ENCODE measurements around the gene SLCO3A1. TPM values are rescaled to one million over a fixed set of nuclear protein-coding genes. Genes with fewer than 3 reads are reported as not detected.

Gene SLCO3A1
- total RNA-seq, 2 experiments from 2014 or later = 29.5 to 30.4 TPM

DNA sequence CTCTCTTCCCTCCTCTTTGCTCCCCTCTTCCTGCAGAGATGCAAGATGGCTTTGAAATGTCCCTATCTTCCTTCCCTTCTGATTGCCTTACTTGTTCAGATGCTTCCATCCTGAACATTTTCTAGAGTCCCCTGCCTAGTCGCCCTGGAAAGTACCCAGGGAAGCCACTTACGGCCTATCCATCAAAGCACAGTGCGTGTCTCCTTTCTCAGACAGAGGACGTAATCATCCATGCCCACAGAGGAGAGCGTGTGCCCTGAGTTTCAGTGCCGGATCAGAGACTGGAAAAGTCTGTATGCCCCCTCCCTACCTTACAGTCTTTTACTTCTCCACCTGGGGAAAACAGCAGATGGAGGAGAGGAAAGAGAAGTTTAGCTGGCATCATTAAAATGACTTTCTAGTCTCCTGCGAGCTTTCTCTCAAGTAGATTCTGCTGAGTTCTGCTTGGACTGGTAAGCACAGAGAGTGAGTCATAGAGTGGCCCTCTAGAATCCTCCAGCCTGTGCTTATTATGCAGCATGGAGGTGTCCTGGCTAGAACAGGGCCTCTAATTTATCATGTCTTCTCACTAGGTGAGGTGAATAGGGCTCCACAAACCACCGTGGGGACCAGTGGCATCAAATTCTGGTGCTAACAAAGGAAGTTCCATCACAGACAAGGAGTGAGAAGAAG lies 114.6 kb downstream of the SLCO3A1 start:
- Mint-ChIP-seq H3K4me1 (ENCODE audit: low read depth) (peaks cover 42% of the 10 kb centered on the region), H3K4me3 (no peak overlapping the region), H3K36me3 (ENCODE audit: low read depth) (no peaks in the 10 kb centered on the region), H3K9me3 (no peaks in the 10 kb centered on the region), H3K27ac (no peak overlapping the region), H3K27me3 (no peaks in the 10 kb centered on the region)
- Histone ChIP-seq H3K27ac (ENCODE audit: low read depth in 1 of 2, low read length in 2 of 2) (no peak overlapping the region), H3K36me3 (ENCODE audit: insufficient read depth, low read length) (no peaks in the 10 kb centered on the region), H3K4me1 (ENCODE audit: insufficient read depth, low read length) (peaks cover 14% of the 10 kb centered on the region), H3K27me3 (ENCODE audit: control insufficient read depth in 1 of 2, insufficient read depth in 2 of 2, low read length in 2 of 2) (no peaks in the 10 kb centered on the region), H3K4me3 (ENCODE audit: low read length) (no peak overlapping the region), H3K9me3 (ENCODE audit: control insufficient read depth in 1 of 2, insufficient read depth in 1 of 2, low read length in 2 of 2) (no peaks in the 10 kb centered on the region)
- CTCF ChIA-PET = no interaction called here
- TF ChIP-seq, protein P1, sequence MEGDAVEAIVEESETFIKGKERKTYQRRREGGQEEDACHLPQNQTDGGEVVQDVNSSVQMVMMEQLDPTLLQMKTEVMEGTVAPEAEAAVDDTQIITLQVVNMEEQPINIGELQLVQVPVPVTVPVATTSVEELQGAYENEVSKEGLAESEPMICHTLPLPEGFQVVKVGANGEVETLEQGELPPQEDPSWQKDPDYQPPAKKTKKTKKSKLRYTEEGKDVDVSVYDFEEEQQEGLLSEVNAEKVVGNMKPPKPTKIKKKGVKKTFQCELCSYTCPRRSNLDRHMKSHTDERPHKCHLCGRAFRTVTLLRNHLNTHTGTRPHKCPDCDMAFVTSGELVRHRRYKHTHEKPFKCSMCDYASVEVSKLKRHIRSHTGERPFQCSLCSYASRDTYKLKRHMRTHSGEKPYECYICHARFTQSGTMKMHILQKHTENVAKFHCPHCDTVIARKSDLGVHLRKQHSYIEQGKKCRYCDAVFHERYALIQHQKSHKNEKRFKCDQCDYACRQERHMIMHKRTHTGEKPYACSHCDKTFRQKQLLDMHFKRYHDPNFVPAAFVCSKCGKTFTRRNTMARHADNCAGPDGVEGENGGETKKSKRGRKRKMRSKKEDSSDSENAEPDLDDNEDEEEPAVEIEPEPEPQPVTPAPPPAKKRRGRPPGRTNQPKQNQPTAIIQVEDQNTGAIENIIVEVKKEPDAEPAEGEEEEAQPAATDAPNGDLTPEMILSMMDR (IDR thresholded peaks at IDR 0.05) = no peak
- intact Hi-C loops (cut with DNase I, micrococcal nuclease) = no loop called here
- POLR2A ChIA-PET = no interaction called here
- DNase-seq (no peak), ATAC-seq (ENCODE audit: poor library complexity) (no peak)

DNA sequence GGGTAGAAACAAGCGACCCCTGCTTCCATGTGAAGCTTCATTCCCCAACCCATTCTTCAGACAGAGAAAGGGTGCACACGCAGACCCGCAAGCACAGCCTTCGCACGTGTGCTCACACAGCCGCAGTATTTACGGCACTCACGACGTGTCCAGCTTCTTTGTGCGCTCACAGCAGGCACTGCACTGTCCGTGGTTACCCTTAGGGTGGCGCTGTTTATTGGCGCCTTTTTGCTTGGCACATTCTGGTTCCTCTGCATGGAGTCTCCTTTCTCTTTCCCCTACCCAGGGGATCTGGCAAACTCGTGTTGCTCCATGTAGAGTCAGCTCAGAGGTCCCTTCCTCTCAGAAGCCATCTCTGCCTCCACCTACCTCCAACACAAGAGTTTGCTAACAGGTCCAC lies 115.1 kb downstream of the SLCO3A1 start:
- Mint-ChIP-seq H3K36me3 (ENCODE audit: low read depth) (no peaks in the 10 kb centered on the region), H3K27me3 (no peaks in the 10 kb centered on the region), H3K4me1 (ENCODE audit: low read depth) (peaks cover 38% of the 10 kb centered on the region), H3K4me3 (no peak overlapping the region), H3K27ac (no peak overlapping the region), H3K9me3 (no peaks in the 10 kb centered on the region)
- no peaks in the 10 kb centered on the region for H3K27me3 ChIP-seq (ENCODE audit: control insufficient read depth in 1 of 2, insufficient read depth in 2 of 2, low read length in 2 of 2)
- intact Hi-C loops (cut with DNase I, micrococcal nuclease) = no loop called here
- TF ChIP-seq, protein P1 (IDR thresholded peaks at IDR 0.05) = no peak
- no peak overlapping the region for H3K4me3 ChIP-seq (ENCODE audit: low read length)
- ChIA-PET POLR2A (no interaction called here), CTCF (no interaction called here)
- H3K4me1 ChIP-seq (ENCODE audit: insufficient read depth, low read length) = peaks cover 19% of the 10 kb centered on the region
- ATAC-seq (ENCODE audit: poor library complexity) = no peak
- H3K27ac ChIP-seq (ENCODE audit: low read depth in 1 of 2, low read length in 2 of 2) = no peak overlapping the region
- no peak for DNase-seq
- no peaks in the 10 kb centered on the region for H3K36me3 ChIP-seq (ENCODE audit: insufficient read depth, low read length)
- H3K9me3 ChIP-seq (ENCODE audit: control insufficient read depth in 1 of 2, insufficient read depth in 1 of 2, low read length in 2 of 2) = no peaks in the 10 kb centered on the region

DNA sequence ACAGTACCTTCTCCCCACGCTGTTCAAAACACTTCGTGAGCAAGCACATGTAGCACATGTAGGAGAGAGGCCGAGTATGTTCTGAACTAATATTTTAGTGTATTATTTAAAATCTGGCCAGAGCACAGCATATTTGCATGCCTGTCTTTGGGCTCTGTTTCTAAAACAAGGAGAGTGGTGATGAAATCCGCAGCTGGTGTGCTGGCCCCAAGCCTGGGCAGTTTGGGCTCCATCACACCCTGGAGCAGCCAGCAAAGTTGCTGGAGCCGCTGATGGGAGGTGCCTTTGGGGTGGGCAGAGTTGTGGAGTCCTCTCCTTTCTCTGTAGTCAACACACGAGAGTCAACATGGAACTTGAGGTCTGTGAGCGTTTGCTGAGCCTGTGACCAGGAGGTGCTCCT lies 116.6 kb downstream of the SLCO3A1 start:
- peaks cover 24% of the 10 kb centered on the region for H3K4me1 Mint-ChIP-seq (ENCODE audit: low read depth)
- CTCF ChIA-PET = no interaction called here

More for the DNA sequence above, 116.6 kb downstream of the SLCO3A1 start:
- Histone ChIP-seq H3K9me3 (ENCODE audit: control insufficient read depth in 1 of 2, insufficient read depth in 1 of 2, low read length in 2 of 2) (no peaks in the 10 kb centered on the region), H3K27ac (ENCODE audit: low read depth in 1 of 2, low read length in 2 of 2) (no peak overlapping the region), H3K4me3 (ENCODE audit: low read length) (no peak overlapping the region), H3K36me3 (ENCODE audit: insufficient read depth, low read length) (no peaks in the 10 kb centered on the region), H3K4me1 (ENCODE audit: insufficient read depth, low read length) (peaks cover 19% of the 10 kb centered on the region), H3K27me3 (ENCODE audit: control insufficient read depth in 1 of 2, insufficient read depth in 2 of 2, low read length in 2 of 2) (no peaks in the 10 kb centered on the region)
- intact Hi-C loops (cut with DNase I, micrococcal nuclease) = no loop called here
- Mint-ChIP-seq H3K4me3 (no peak overlapping the region), H3K27ac (no peak overlapping the region), H3K27me3 (no peaks in the 10 kb centered on the region), H3K36me3 (ENCODE audit: low read depth) (no peaks in the 10 kb centered on the region), H3K9me3 (no peaks in the 10 kb centered on the region)
- TF ChIP-seq, protein P1 (IDR thresholded peaks at IDR 0.05) = no peak
- ATAC-seq (ENCODE audit: poor library complexity) (no peak), DNase-seq (no peak)
- POLR2A ChIA-PET = no interaction called here

All from CD4-positive, alpha-beta T cell (primary cell).